22Rv1 (cell line): ENCODE results near the gene TK1.

Experiments used
- ZFX ChIP-seq: fragments of 450-650 bp; IDR thresholded peaks from 2 replicates; pipeline ENCODE4 v1.6.1; 2017; ENCODE audit warnings: antibody characterized with exemption, borderline replicate concordance
- TF ChIP-seq, protein P1 (sequence below): fragments of 450-650 bp; IDR thresholded peaks from 2 replicates; pipeline ENCODE4 v1.5.1; 2017; ENCODE audit warnings: mild to moderate bottlenecking

DNA sequence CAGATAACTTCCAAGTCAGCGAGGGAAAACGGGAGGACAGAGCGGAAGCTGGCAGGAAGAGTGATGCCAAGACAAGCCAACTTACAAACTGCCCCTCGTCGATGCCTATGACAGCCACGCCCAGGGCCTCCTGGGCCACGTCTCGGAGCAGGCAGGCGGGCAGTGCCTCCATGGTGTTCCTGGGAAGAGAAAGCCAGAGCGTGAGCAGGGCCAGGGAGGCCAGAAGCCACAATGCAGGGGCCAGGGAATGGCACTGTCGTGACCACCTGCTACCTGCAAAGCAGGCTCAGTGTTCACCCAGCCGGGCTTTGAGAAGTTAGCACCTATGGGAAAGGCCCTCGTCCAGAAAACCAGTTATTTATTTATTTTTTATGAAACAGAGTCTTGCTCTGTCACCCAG, 4.3 kb downstream of the TK1 start:
- TF ChIP-seq, protein P1, sequence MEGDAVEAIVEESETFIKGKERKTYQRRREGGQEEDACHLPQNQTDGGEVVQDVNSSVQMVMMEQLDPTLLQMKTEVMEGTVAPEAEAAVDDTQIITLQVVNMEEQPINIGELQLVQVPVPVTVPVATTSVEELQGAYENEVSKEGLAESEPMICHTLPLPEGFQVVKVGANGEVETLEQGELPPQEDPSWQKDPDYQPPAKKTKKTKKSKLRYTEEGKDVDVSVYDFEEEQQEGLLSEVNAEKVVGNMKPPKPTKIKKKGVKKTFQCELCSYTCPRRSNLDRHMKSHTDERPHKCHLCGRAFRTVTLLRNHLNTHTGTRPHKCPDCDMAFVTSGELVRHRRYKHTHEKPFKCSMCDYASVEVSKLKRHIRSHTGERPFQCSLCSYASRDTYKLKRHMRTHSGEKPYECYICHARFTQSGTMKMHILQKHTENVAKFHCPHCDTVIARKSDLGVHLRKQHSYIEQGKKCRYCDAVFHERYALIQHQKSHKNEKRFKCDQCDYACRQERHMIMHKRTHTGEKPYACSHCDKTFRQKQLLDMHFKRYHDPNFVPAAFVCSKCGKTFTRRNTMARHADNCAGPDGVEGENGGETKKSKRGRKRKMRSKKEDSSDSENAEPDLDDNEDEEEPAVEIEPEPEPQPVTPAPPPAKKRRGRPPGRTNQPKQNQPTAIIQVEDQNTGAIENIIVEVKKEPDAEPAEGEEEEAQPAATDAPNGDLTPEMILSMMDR = no peak
- no peak for TF ChIP-seq ZFX
